ENCODE results near the gene NYNRIN. TPM values are rescaled to one million over a fixed set of nuclear protein-coding genes. Genes with fewer than 3 reads are reported as not detected.

The NYNRIN gene
- total and polyA plus RNA-seq, 2 donors (not counting 3 experiments of a cell fraction or from before 2014, with no cell fraction given), result 37.2 to 42.8 TPM

DNA sequence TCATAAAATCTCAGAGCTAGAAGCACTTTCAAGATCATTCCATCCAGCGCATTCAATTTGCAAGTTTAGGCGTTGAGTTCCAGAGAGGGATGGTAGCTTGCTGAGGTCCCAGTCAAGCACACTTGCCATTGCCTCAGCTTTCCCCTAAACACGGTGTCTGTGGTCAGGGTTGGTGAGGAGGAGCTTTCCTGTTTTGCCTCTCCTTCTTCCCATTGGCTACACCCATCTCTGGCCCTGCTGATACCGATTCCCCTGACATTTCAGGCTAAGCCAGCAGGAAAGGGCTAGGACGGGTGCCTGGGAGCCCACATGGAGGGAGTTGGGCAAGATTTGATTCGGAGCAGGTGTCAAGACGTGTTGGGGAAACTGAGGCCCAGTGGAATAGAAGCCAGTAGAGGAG, 21.7 kb upstream of the NYNRIN start:
- POLR2A ChIA-PET, result no interaction called here
- BruUV-seq (replicated peaks), result no TSS peak
- Histone ChIP-seq H3K4me2 (ENCODE audit: insufficient read depth, low read length) (no peak overlapping the region), H3K27me3 (ENCODE audit: control insufficient read depth in 2 of 2, insufficient read depth in 2 of 2, low read length in 2 of 2) (no peaks in the 10 kb centered on the region), H3K9me1 (replicated peaks; ENCODE audit: control insufficient read depth, extremely low read depth, insufficient read depth, low read length) (no peaks in the 10 kb centered on the region), H3K79me2 (ENCODE audit: control insufficient read depth, insufficient read depth, low read length) (no peaks in the 10 kb centered on the region), H3K36me3 (ENCODE audit: control insufficient read depth in 2 of 2, extremely low read depth in 1 of 2, insufficient read depth in 2 of 2, low read length in 2 of 2) (peaks cover 13 to 56% of the 10 kb centered on the region in 2 experiments), H3K27ac (ENCODE audit: insufficient read depth, low read depth, low read length) (no peak overlapping the region), H3K9me3 (replicated peaks; ENCODE audit: control insufficient read depth, insufficient read depth, low read length) (no peaks in the 10 kb centered on the region), H3K4me3 (replicated peaks in 1 of 3; ENCODE audit: insufficient read depth in 1 of 3, low read depth in 1 of 3, low read length in 3 of 3) (no peak overlapping the region), H2AFZ (ENCODE audit: low read depth, low read length) (no peak overlapping the region), H4K20me1 (replicated peaks; ENCODE audit: control insufficient read depth, extremely low read depth, insufficient read depth, low read length) (no peaks in the 10 kb centered on the region), H3K4me1 (ENCODE audit: control insufficient read depth, extremely low read depth, insufficient read depth, low read length) (no peaks in the 10 kb centered on the region), H3K9ac (replicated peaks; ENCODE audit: extremely low read depth, insufficient read depth, low read length) (no peak overlapping the region)
- intact Hi-C loops (cut with micrococcal nuclease), result no loop called here
- dilution Hi-C loops (cut with MboI; ENCODE audit: extremely low pct_ligation_motif_present, low sequenced_read_pairs), result no loop called here
- FAIRE-seq, result no peak
- TF ChIP-seq, protein P1, sequence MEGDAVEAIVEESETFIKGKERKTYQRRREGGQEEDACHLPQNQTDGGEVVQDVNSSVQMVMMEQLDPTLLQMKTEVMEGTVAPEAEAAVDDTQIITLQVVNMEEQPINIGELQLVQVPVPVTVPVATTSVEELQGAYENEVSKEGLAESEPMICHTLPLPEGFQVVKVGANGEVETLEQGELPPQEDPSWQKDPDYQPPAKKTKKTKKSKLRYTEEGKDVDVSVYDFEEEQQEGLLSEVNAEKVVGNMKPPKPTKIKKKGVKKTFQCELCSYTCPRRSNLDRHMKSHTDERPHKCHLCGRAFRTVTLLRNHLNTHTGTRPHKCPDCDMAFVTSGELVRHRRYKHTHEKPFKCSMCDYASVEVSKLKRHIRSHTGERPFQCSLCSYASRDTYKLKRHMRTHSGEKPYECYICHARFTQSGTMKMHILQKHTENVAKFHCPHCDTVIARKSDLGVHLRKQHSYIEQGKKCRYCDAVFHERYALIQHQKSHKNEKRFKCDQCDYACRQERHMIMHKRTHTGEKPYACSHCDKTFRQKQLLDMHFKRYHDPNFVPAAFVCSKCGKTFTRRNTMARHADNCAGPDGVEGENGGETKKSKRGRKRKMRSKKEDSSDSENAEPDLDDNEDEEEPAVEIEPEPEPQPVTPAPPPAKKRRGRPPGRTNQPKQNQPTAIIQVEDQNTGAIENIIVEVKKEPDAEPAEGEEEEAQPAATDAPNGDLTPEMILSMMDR (IDR thresholded peaks at IDR 0.05; ENCODE audit: extremely low read depth in 1 of 2, insufficient read depth in 1 of 2, low read depth in 1 of 2, low read length in 2 of 2), result no peak
- TF ChIP-seq POLR2AphosphoS5 (IDR thresholded peaks at IDR 0.05; ENCODE audit: insufficient read depth, low read depth, low read length) (no peak), JUN (IDR thresholded peaks at IDR 0.05; ENCODE audit: borderline replicate concordance, insufficient read depth, insufficient read length, low read depth) (no peak), POLR2A (IDR thresholded peaks at IDR 0.05; ENCODE audit: low read depth, low read length) (no peak), FOS (IDR thresholded peaks at IDR 0.05; ENCODE audit: borderline replicate concordance, insufficient read depth, low read length) (no peak), GATA2 (IDR thresholded peaks at IDR 0.05; ENCODE audit: insufficient read depth, insufficient read length, low read depth, low read length) (no peak), EZH2 (IDR thresholded peaks at IDR 0.05; ENCODE audit: borderline replicate concordance, low read depth, low read length, severe bottlenecking) (no peak), MYC (IDR thresholded peaks at IDR 0.05; ENCODE audit: low read depth, low read length) (no peak)
- TF ChIP-seq, protein P2, sequence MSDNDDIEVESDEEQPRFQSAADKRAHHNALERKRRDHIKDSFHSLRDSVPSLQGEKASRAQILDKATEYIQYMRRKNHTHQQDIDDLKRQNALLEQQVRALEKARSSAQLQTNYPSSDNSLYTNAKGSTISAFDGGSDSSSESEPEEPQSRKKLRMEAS (IDR thresholded peaks at IDR 0.05; ENCODE audit: insufficient read depth, insufficient read length), result no peak
- no peak for DNase-seq (ENCODE audit: low read depth, low spot score)
- CTCF ChIA-PET, result interaction anchor here (1.1 to 1.8 kb wide), 3 partner anchors 11 to 54 kb away, joined by 3 to 8 read pairs (median 6); no protein-coding TSS in a partner anchor

Data from endothelial cell of umbilical vein (primary cell).